ENCODE data around the gene ABR. TPM values are rescaled to one million over a fixed set of nuclear protein-coding genes. Genes with fewer than 3 reads are reported as not detected.

The ABR gene
- total and polyA plus RNA-seq, 2 of the 8 experiments (the other 6 are each of a cell fraction or from before 2014, with no cell fraction given), result 44.8 to 47.2 TPM

DNA sequence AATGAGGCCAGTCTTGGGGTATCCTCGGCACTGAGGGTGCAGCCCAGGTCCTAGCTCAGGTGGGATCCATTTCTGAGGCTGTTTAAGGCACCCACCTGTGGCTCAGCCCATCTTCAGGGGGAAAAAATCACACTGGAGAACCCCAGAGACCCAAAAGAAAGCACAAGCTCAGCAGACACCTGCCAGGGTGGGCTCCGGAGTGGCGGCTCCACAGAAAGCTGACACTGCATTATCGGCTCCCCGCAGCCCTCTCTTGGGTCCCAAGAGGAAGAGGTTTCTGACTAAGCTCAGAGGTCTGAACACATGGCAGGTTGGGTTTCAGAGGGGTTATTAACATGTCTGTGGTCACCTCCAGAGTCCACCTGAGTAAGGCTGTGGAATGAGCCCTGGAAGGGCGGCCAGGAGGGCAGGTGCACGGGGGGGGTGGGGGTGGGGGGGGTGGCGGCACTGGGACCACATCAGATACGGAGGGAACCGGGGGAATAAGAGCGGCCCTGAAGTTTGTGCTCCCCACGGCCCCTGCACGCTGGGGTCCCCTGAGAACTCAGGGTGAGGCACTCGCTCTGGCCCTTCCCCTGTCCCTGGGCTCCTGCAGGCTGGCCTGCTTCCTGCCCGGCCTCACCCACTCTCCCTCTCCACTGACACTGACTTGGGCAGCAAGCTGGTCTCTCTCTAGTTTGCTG is 103.3 kb downstream of the ABR start:
- peaks cover 0 to 32% (median 17%) of the 10 kb centered on the region in 4 experiments; a peak in 6 of 7 replicates for H3K4me1 ChIP-seq (replicated peaks in 1 of 4; ENCODE audit: control insufficient read depth in 3 of 4, insufficient read depth in 4 of 4, low read length in 3 of 4)
- H3K79me1 ChIP-seq (ENCODE audit: low read depth, low read length), result peaks cover 2% of the 10 kb centered on the region; the same call in 1 of the 2 replicates
- no peak overlapping the region for H3K14ac ChIP-seq (ENCODE audit: insufficient read length)
- H2AFZ ChIP-seq (ENCODE audit: low read length), result no peak overlapping the region
- H4K8ac ChIP-seq (ENCODE audit: extremely low read depth, insufficient read depth, low read length), result no peak overlapping the region
- TF ChIP-seq CTBP2 (IDR thresholded peaks at IDR 0.05; ENCODE audit: borderline replicate concordance, insufficient read depth, insufficient read length, low read length) (no peak), BACH1 (IDR thresholded peaks at IDR 0.05; ENCODE audit: low read length) (no peak)
- H4K20me1 ChIP-seq (replicated peaks in 1 of 2; ENCODE audit: control insufficient read depth in 1 of 2, insufficient read depth in 2 of 2, low read length in 2 of 2), result peaks cover 0 to 2% of the 10 kb centered on the region in 2 experiments
- 89% methylated on average over 14 of the region's 15 CpGs; no CpG with 5 or more reads in 1 of the 2 experiments for WGBS, 2 experiments (ENCODE audit: extremely low coverage in 1 of 2, insufficient coverage in 1 of 2, insufficient read length in 1 of 2, insufficient replicate concordance in 2 of 2, low coverage in 1 of 2, low lambda C conversion rate in 2 of 2, missing lambda C conversion rate in 1 of 2)
- H4K5ac ChIP-seq (ENCODE audit: insufficient read length, low read depth, low read length), result no peak overlapping the region
- peaks cover 0 to 2% (median 1%) of the 10 kb centered on the region in 4 experiments; a peak in 2 of 7 replicates for H3K27me3 ChIP-seq (replicated peaks in 1 of 4; ENCODE audit: control insufficient read depth in 3 of 4, extremely low read depth in 1 of 4, insufficient read depth in 3 of 4, low read length in 3 of 4)
- H3K56ac ChIP-seq (replicated peaks; ENCODE audit: insufficient read length, low read depth, low read length), result no peak overlapping the region
- FAIRE-seq (no peak), DNase-seq (ENCODE audit: low read depth in 1 of 2, low spot score in 2 of 2) (no peak)
- H2BK5ac ChIP-seq (ENCODE audit: low read depth, low read length), result no peak overlapping the region
- no peak overlapping the region for H2AK5ac ChIP-seq (ENCODE audit: low read depth, low read length)
- H2BK15ac ChIP-seq (ENCODE audit: low read length), result no peak overlapping the region
- ChIA-PET POLR2A (ENCODE audit: partially characterized antibody) (interaction anchor here (1.3 kb wide), 1 partner anchor 10 kb away, joined by 4 read pairs; no protein-coding TSS in a partner anchor), CTCF (ENCODE audit: partially characterized antibody) (interaction anchor here (0.8 to 1.6 kb wide), 6 partner anchors 10 to 95 kb away, joined by 3 to 6 read pairs (median 4); no protein-coding TSS in a partner anchor)
- no peak overlapping the region for H3K9ac ChIP-seq (replicated peaks in 1 of 4; ENCODE audit: extremely low read depth in 1 of 4, low read depth in 3 of 4, low read length in 3 of 4)
- H3K9me3 ChIP-seq (ENCODE audit: insufficient read depth in 2 of 2, low read depth in 1 of 2, low read length in 1 of 2), result no peaks in the 10 kb centered on the region
- no peak overlapping the region for H3K4me2 ChIP-seq (ENCODE audit: insufficient read depth in 1 of 2, low read depth in 2 of 2, low read length in 2 of 2)
- no peaks in the 10 kb centered on the region for H3K79me2 ChIP-seq (ENCODE audit: control insufficient read depth in 1 of 2, insufficient read depth in 2 of 2, low read length in 2 of 2)
- no peak overlapping the region for H3K27ac ChIP-seq (ENCODE audit: low read depth, low read length)
- H2BK120ac ChIP-seq (replicated peaks; ENCODE audit: low read depth, low read length), result no peak overlapping the region
- H3K23me2 ChIP-seq (ENCODE audit: low read depth, low read length), result no peaks in the 10 kb centered on the region; the same call in 1 of the 2 replicates
- H3K23ac ChIP-seq (ENCODE audit: insufficient read length), result no peak overlapping the region
- H3K4me3 ChIP-seq (ENCODE audit: extremely low read depth in 1 of 4, insufficient read depth in 2 of 4, low read depth in 3 of 4, low read length in 4 of 4), result no peak overlapping the region
- H4K91ac ChIP-seq (replicated peaks; ENCODE audit: insufficient read length, low read length), result no peak overlapping the region
- H2BK20ac ChIP-seq (ENCODE audit: low read length), result no peak overlapping the region
- no peaks in the 10 kb centered on the region for H3K36me3 ChIP-seq (ENCODE audit: control insufficient read depth in 2 of 4, insufficient read depth in 4 of 4, low read length in 3 of 4)
- no peak overlapping the region for H3K4ac ChIP-seq (replicated peaks; ENCODE audit: insufficient read length, low read depth, low read length)
- no peak overlapping the region for H3K18ac ChIP-seq (ENCODE audit: extremely low read depth, low read length)
- H2BK12ac ChIP-seq (ENCODE audit: low read depth, low read length), result no peak overlapping the region
